Ovary (tissue), 9 donors: Measurements from ENCODE around the gene ADCYAP1. TPM values are rescaled to one million over a fixed set of nuclear protein-coding genes. Genes with fewer than 3 reads are reported as not detected.

ENCODE experiments used
- DNase-seq, 5 donors: peaks; one replicate each; pipeline ENCODE4 v3.0.0-alpha.2; 2019 to 2020
- H3K27ac ChIP-seq, 2 donors: fragments of 200-600 bp; one replicate each; pipeline versions ENCODE4 v1.5.1 to v1.8.0; 2019 to 2022
- H3K27me3 ChIP-seq: fragments of 200-600 bp; one replicate; pipeline ENCODE4 v1.8.0; 2022
- H3K36me3 ChIP-seq: fragments of 200-600 bp; sonication (generic); one replicate; pipeline ENCODE4 v1.5.1; 2019
- H3K4me1 ChIP-seq: one replicate; pipeline ENCODE4 v1.8.1; 2013; ENCODE audit warnings: mild to moderate bottlenecking, moderate library complexity; ENCODE audit not compliant: insufficient read depth
- H3K4me3 ChIP-seq: fragments of 200-600 bp; sonication (generic); one replicate; pipeline ENCODE4 v1.5.1; 2017
- H3K9me3 ChIP-seq, 2 donors: fragments of 200-600 bp in 1 of 2; sonication (generic) in 1 of 2; one replicate each; pipeline versions ENCODE4 v1.5.1 to v1.8.1; 2013 to 2019; ENCODE audit warnings: mild to moderate bottlenecking in 1 of 2, moderate library complexity in 1 of 2
- CTCF ChIP-seq, 3 donors: fragments of 450-650 bp in 2 of 3; fragments of 200-600 bp in 1 of 3; IDR thresholded peaks; one replicate each; pipeline versions ENCODE4 v1.5.1 to v1.8.0; 2016 to 2022; ENCODE audit warnings: antibody characterized with exemption in 3 of 3, mild to moderate bottlenecking in 1 of 3
- EP300 ChIP-seq: sonication (generic); formaldehyde crosslinking; IDR thresholded peaks from one replicate; pipeline ENCODE4 v1.6.1; 2017; ENCODE audit warnings: antibody characterized with exemption
- POLR2A ChIP-seq: fragments of 450-650 bp; IDR thresholded peaks from one replicate; pipeline ENCODE4 v1.6.1; 2017; ENCODE audit warnings: antibody characterized with exemption, mild to moderate bottlenecking, moderate library complexity
- WGBS, 3 donors: extraction: QIAGEN DNeasy Blood & Tissue Kit in 1 of 3; methylation state at CpG; one replicate each; pipeline versions ENCODE4 v1.1.5 to v1.1.7; 2013 to 2017; 5-methylcytosine and 5-hydroxymethylcytosine counted together
- intact Hi-C, 4 donors: fragments of 100-400 bp; cut with DNase I; formaldehyde crosslinking; loops; one replicate each; pipeline versions ENCODE4 v1.11.0 to v1.15.1; 2022 to 2023
- polyA plus RNA-seq, 2 donors: library from polyadenylated mRNA; stranded (reverse); fragments of 200-250 nt in 1 of 2; fragments of 350-450 nt in 1 of 2; fragmentation: Illumina TruSeq in 1 of 2; extraction: RNeasy Lipid Tissue Mini Kit (QIAGEN cat#74804) in 1 of 2; gene quantifications; one replicate each; pipeline ENCODE4 v1.2.3, GENCODE V29; 2013 to 2014
- total RNA-seq, 7 donors: library from RNA; depleted of rRNA in 2 of 7; stranded (reverse); fragments of >200 nt in 2 of 7; fragmentation: NEBNext Ultra II Directional in 3 of 7; extraction: Animal tissue kit (Norgen Biotek cat#: 25700) in 3 of 7; gene quantifications; one replicate each; pipeline versions ENCODE4 v1.1.0 to v1.2.4, GENCODE V29; 2016 to 2023
- donor health status: DM: no; HTN: no; CAD: no; lungs with moderate emphysema.
- donor health status: DM: no; HTN: no; CAD: no.
- donor health status: Bipolar disorder and iron deficiency.
- donor health status: DM: yes; HTN: yes; CAD: no.
- donor health status: DM: no; HTN: no; CAD: no.
- donor health status: DM: yes; HTN: yes; CAD: no.

The ADCYAP1 gene
- total and polyA plus RNA-seq, 9 donors, result 0.13 to 4.9 (median 0.35) TPM; not detected in 5

- TF ChIP-seq EP300, result no peak
- TF ChIP-seq POLR2A, result no peak
- TF ChIP-seq CTCF (IDR thresholded peaks at IDR 0.05), result no peak
- Histone ChIP-seq H3K27ac (no peak overlapping the region), H3K27me3 (no peaks in the 10 kb centered on the region), H3K4me1 (no peaks in the 10 kb centered on the region), H3K4me3 (no peak overlapping the region), H3K9me3 (no peaks in the 10 kb centered on the region), H3K36me3 (no peaks in the 10 kb centered on the region)
- WGBS, 3 donors, result 44 to 75% (median 65%) methylated on average over 1 of the region's 1 CpG
- no peak for DNase-seq
- intact Hi-C loops, result no loop called here
Observed at GRCh38 chr18:924987-925386, 20.3 kb downstream of the ADCYAP1 start.

GRCh38 chr18:926946-927345, 22.3 kb downstream of the ADCYAP1 start:
- Histone ChIP-seq H3K27me3 (no peaks in the 10 kb centered on the region), H3K4me3 (no peak overlapping the region), H3K9me3 (no peaks in the 10 kb centered on the region), H3K27ac (no peak overlapping the region), H3K4me1 (no peaks in the 10 kb centered on the region), H3K36me3 (no peaks in the 10 kb centered on the region)
- TF ChIP-seq EP300, result no peak
- TF ChIP-seq CTCF (IDR thresholded peaks at IDR 0.05), result no peak
- TF ChIP-seq POLR2A, result no peak
- WGBS, 3 donors, result 27 to 42% (median 40%) methylated on average over 1 of the region's 1 CpG
- no peak for DNase-seq
- intact Hi-C loops, result no loop called here

- Histone ChIP-seq H3K27ac (no peak overlapping the region), H3K27me3 (no peaks in the 10 kb centered on the region), H3K36me3 (no peaks in the 10 kb centered on the region), H3K9me3 (no peaks in the 10 kb centered on the region), H3K4me1 (no peaks in the 10 kb centered on the region), H3K4me3 (no peak overlapping the region)
- intact Hi-C loops, result no loop called here
- TF ChIP-seq CTCF (IDR thresholded peaks at IDR 0.05) (no peak), POLR2A (no peak), EP300 (no peak)
- DNase-seq, result no peak
- WGBS, 3 donors, result 12 to 19% (median 16%) methylated on average over 2 of the region's 2 CpGs
Observed at GRCh38 chr18:933082-933481, 28.4 kb downstream of the ADCYAP1 start.

GRCh38 chr18:934518-935133, 30.0 kb downstream of the ADCYAP1 start:
- no peak for DNase-seq
- Histone ChIP-seq H3K27ac (no peak overlapping the region), H3K9me3 (no peaks in the 10 kb centered on the region), H3K27me3 (no peaks in the 10 kb centered on the region), H3K4me1 (no peaks in the 10 kb centered on the region), H3K36me3 (no peaks in the 10 kb centered on the region), H3K4me3 (no peak overlapping the region)
- intact Hi-C loops, result no loop called here
- TF ChIP-seq EP300 (no peak), POLR2A (no peak), CTCF (IDR thresholded peaks at IDR 0.05) (no peak)
- WGBS, 3 donors, result 52 to 59% (median 53%) methylated on average over 8 of the region's 8 CpGs
